GM12891 (cell line): ENCODE results near the gene PSMB2.

Experiments
- POLR2A ChIP-seq: IDR thresholded peaks from 2 replicates; pipeline ENCODE4 v1.6.1; 2011; ENCODE audit warnings: low read depth, low read length, control low read depth
- TAF1 ChIP-seq: IDR thresholded peaks from 2 replicates; pipeline ENCODE4 v1.6.1; 2011; ENCODE audit warnings: low read depth, low read length, control low read depth

DNA sequence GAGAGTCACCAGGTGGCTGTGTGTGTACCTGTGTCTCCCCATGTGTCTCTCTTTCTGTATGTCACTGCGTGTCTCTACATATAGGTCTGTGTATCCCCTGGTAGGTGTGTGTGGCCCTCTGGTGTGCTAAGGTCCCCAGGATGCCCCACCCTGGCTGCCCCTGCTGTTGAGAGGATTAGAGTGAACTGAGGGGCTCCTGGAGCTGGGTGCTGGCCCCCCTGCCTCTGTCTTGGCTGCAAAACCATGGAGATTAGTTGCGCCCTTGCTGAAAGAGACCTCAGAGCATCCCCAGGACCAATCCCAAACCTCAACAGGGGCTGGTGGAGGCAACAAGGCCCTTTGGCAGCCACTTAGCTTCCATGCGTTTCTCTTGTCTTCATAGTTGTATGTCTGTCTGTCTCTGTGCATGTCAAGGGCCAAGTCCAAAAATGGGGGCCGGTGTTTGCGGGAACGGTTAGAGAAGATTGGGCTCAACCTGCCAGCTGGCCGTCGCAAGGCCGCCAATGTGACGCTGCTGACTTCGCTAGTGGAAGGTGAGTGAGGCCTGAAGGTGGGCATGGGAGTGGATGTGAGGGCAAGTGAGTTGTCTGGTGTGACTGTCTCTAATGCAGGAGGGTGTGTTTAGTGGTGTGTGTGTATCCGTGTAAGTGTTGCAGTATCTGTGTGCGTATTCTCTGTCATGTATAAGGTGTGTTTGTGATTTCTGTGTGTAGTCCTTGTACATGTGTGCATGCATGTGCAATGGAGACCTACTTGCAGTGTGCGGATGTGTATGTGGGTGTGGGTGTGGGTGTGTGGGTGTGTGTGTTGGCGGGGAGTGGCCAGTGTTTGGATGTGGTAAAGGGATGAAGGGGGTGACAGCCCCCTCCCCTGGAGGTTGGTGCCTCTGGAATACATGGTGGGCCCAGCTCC, 51.6 kb downstream of the PSMB2 start:
- TF ChIP-seq POLR2A: no peak
- TF ChIP-seq TAF1: no peak
